ENCODE results near the gene RANBP10.

Gene RANBP10

DNA sequence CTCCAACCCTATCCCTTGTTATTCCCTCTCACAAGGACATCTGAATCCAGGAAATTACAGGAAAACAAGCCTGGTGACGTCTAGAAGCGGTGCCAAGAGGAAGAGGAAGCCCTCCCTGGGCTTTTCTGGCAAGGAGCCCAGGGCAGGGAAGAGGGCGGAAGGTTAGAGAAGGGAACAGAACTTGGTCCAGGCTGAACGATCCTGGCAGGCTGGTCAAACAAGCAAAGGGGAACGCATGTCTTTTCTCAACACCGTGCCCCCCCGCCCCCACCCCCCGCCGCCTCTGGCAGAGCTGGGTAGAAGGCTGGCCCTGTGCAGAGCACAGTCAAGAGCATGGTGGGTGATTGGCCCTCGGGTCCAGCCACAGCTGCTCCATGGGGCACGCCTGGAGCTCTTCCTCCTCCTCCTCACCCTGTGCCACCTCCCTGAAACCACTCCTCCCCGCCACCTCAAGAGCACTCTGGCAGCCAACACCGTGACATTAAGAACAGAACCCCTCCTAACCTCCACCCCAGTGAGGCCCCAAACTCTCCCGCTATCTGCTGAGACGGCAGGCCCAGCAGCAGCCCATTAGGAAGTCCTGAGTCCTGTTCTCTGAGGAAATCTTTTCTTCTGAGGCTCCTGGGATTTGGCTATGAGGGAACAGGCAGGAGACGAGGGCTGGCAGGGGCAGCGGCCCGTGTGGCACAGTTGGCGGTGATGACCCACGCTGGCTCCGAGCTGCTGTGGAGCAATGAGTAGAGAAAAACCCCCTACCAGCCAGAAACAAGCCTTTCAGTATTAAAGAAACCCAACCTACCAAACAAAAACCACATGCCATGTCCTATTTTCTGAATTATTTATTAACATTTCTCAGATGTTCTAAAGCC, 132.4 kb downstream of the RANBP10 start:
- no peak for DNase-seq

Data from effector CD4-positive, alpha-beta T cell (primary cell).